RWPE1 (cell line): ENCODE data around the gene PIGT.

ENCODE experiments used
- CTCF ChIA-PET: fragments of 350-600 bp; sonication (Branson Sonifier 250); formaldehyde crosslinking; extraction: SDS; loops from one replicate; lab custom pipeline; 2021; lab: Yijun Ruan, JAX
- POLR2A ChIA-PET: fragments of 400-600 bp; formaldehyde crosslinking; extraction: SDS; loops from one replicate; lab custom pipeline; 2020; ENCODE audit warnings: antibody characterized with exemption; ENCODE audit not compliant: low non-redundant PET; lab: Yijun Ruan, JAX
- DNase-seq: peaks from one replicate; pipeline ENCODE4 v3.0.0; 2012; ENCODE audit warnings: low spot score
- H3K27ac ChIP-seq: fragments of 450-650 bp; 2 replicates; pipeline ENCODE4 v1.5.1; 2017
- TF ChIP-seq, protein P1 (sequence below): fragments of 450-650 bp; conservative IDR thresholded peaks from 2 replicates; pipeline ENCODE4 v1.5.1; 2017; ENCODE audit warnings: low read depth, mild to moderate bottlenecking

Gene PIGT

DNA sequence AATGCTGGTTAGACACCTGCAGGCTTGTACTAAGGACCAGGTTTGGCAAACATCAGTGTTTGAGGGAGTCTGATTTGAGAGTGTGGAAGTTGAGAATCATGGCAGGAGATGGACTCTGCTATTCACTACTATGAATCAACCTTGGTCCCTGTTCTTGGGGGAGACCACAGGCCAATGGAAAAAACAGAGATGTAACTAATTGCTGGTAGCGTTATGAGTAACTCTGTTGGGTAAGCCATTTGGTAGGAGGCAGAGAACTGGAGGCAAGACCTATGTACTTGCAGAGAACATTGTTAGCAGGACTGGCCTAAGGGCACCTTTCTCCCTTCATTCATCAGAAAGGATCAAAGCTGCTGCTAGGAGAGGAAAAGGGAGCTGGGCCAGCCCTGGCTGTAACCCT is 45.3 kb downstream of the PIGT start:
- H3K27ac ChIP-seq, result no peak overlapping the region
- CTCF ChIA-PET, result interaction anchor here (2.0 kb wide), 1 partner anchor 25 kb away, joined by 5 read pairs; no protein-coding TSS in a partner anchor
- TF ChIP-seq, protein P1, sequence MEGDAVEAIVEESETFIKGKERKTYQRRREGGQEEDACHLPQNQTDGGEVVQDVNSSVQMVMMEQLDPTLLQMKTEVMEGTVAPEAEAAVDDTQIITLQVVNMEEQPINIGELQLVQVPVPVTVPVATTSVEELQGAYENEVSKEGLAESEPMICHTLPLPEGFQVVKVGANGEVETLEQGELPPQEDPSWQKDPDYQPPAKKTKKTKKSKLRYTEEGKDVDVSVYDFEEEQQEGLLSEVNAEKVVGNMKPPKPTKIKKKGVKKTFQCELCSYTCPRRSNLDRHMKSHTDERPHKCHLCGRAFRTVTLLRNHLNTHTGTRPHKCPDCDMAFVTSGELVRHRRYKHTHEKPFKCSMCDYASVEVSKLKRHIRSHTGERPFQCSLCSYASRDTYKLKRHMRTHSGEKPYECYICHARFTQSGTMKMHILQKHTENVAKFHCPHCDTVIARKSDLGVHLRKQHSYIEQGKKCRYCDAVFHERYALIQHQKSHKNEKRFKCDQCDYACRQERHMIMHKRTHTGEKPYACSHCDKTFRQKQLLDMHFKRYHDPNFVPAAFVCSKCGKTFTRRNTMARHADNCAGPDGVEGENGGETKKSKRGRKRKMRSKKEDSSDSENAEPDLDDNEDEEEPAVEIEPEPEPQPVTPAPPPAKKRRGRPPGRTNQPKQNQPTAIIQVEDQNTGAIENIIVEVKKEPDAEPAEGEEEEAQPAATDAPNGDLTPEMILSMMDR, result no peak
- DNase-seq, result no peak
- POLR2A ChIA-PET, result no interaction called here

DNA sequence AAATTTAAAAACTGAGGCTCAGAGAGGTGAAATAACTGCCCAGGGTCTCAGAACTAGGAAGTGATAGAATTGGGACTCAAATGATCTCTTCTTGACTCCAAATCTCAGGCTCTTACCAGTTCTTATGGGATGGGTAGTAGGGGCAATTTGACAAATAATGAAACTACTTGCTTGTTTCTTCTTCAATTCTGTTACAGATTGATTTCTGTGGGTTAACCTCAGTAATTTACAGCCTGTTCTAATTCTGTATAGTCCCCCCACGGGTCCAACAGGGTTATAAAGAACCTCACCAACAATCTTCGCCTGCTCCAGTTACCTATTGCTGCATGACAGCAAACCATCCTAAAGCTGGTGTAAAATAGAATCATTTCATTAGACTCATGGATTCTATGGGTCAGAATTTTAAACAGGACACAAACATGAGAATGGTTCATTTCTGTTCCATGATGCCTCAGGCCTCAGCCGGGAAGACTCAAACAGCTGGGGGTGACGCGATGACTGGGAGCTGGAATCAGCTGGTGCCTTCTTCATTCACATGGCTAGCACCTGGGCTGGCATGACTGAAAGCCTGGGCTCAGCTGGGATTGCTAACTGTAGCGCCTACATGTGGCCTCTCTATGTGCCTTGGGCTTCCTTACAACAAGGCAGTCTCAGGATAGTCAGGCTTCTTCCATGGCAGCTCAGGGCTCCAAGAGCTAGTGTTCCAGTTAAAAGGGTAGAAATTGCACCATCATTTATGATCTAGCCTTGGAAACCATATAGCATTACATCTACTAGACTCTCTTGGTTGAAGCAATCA is 47.0 kb downstream of the PIGT start:
- no peak overlapping the region for H3K27ac ChIP-seq
- TF ChIP-seq, protein P1, result no peak
- ChIA-PET CTCF (interaction anchor here (0.7 kb wide), 2 partner anchors 50 to 155 kb away, joined by 3 to 4 read pairs; partner anchors contain the start of gene MATN4), POLR2A (interaction anchor here (0.6 kb wide), 1 partner anchor 457 kb away, joined by 3 read pairs; no protein-coding TSS in a partner anchor)
- no peak for DNase-seq

- TF ChIP-seq, protein P1, result no peak
- ChIA-PET CTCF (interaction anchor here (0.7 kb wide), 1 partner anchor 218 kb away, joined by 3 read pairs; no protein-coding TSS in a partner anchor), POLR2A (no interaction called here)
- no peak for DNase-seq
- H3K27ac ChIP-seq, result no peak overlapping the region
Observed at GRCh38 chr20:45463709-45464108, 47.8 kb downstream of the PIGT start.

GRCh38 chr20:45465491-45466266 is 49.7 kb downstream of the PIGT start:
- CTCF ChIA-PET, result interaction anchor here (0.6 to 1.7 kb wide), 12 partner anchors 10 to 493 kb away, joined by 3 to 7 read pairs (median 4); no protein-coding TSS in a partner anchor
- TF ChIP-seq, protein P1, result no peak
- no peak overlapping the region for H3K27ac ChIP-seq
- DNase-seq, result no peak
- POLR2A ChIA-PET, result no interaction called here

GRCh38 chr20:45467172-45467571 is 51.2 kb downstream of the PIGT start:
- CTCF ChIA-PET, result interaction anchor here (0.5 to 1.4 kb wide), 6 partner anchors 30 to 691 kb away, joined by 3 read pairs; no protein-coding TSS in a partner anchor
- H3K27ac ChIP-seq, result no peak overlapping the region
- no peak for DNase-seq
- TF ChIP-seq, protein P1, result no peak
- POLR2A ChIA-PET, result no interaction called here

GRCh38 chr20:45467861-45468260 is 51.9 kb downstream of the PIGT start:
- no peak overlapping the region for H3K27ac ChIP-seq
- POLR2A ChIA-PET, result no interaction called here
- DNase-seq, result no peak
- TF ChIP-seq, protein P1, result no peak
- CTCF ChIA-PET, result interaction anchor here (0.6 to 1.4 kb wide), 6 partner anchors 21 to 690 kb away, joined by 3 to 4 read pairs (median 3); no protein-coding TSS in a partner anchor
